ENCODE data around the gene TIMP3.

TIMP3 gene

GRCh38 chr22:32910429-32910772 is 108.9 kb downstream of the TIMP3 start:
- H3K4me2 ChIP-seq (ENCODE audit: insufficient read depth, low read length): no peak overlapping the region
- H3K4me1 ChIP-seq (ENCODE audit: insufficient read depth, low read length): no peaks in the 10 kb centered on the region
- no peak overlapping the region for H2AFZ ChIP-seq (ENCODE audit: low read depth, low read length)
- H3K36me3 ChIP-seq (ENCODE audit: insufficient read depth, low read length): no peaks in the 10 kb centered on the region
- no peaks in the 10 kb centered on the region for H3K27me3 ChIP-seq (ENCODE audit: insufficient read depth, low read length, poor library complexity)
- TF ChIP-seq CTCF (IDR thresholded peaks at IDR 0.05; ENCODE audit: borderline replicate concordance, extremely low read depth, low read length, poor library complexity, severe bottlenecking) (no peak), EZH2 (IDR thresholded peaks at IDR 0.05; ENCODE audit: borderline replicate concordance, low read depth, low read length, severe bottlenecking) (no peak)
- H3K27ac ChIP-seq (ENCODE audit: low read length): no peak overlapping the region
- H3K9me3 ChIP-seq (ENCODE audit: insufficient read depth, low read length, severe bottlenecking): no peaks in the 10 kb centered on the region
- H4K20me1 ChIP-seq (ENCODE audit: insufficient read depth, low read length): no peaks in the 10 kb centered on the region
- no peak overlapping the region for H3K9ac ChIP-seq (ENCODE audit: low read depth, low read length)
- H3K4me3 ChIP-seq (ENCODE audit: low read depth in 1 of 2, low read length in 2 of 2): no peak overlapping the region
- no peak for DNase-seq
- no peaks in the 10 kb centered on the region for H3K79me2 ChIP-seq (ENCODE audit: insufficient read depth, low read length)
- no peak for ATAC-seq (ENCODE audit: insufficient read depth, low read depth)

- TF ChIP-seq EZH2 (IDR thresholded peaks at IDR 0.05; ENCODE audit: borderline replicate concordance, low read depth, low read length, severe bottlenecking) (no peak), CTCF (IDR thresholded peaks at IDR 0.05; ENCODE audit: borderline replicate concordance, extremely low read depth, low read length, poor library complexity, severe bottlenecking) (no peak)
- no peaks in the 10 kb centered on the region for H3K27me3 ChIP-seq (ENCODE audit: insufficient read depth, low read length, poor library complexity)
- H3K4me3 ChIP-seq (ENCODE audit: low read depth in 1 of 2, low read length in 2 of 2): no peak overlapping the region
- H3K9me3 ChIP-seq (ENCODE audit: insufficient read depth, low read length, severe bottlenecking): no peaks in the 10 kb centered on the region
- no peak overlapping the region for H3K4me2 ChIP-seq (ENCODE audit: insufficient read depth, low read length)
- no peaks in the 10 kb centered on the region for H3K36me3 ChIP-seq (ENCODE audit: insufficient read depth, low read length)
- no peak overlapping the region for H2AFZ ChIP-seq (ENCODE audit: low read depth, low read length)
- DNase-seq (no peak), ATAC-seq (ENCODE audit: insufficient read depth, low read depth) (no peak)
- H3K9ac ChIP-seq (ENCODE audit: low read depth, low read length): no peak overlapping the region
- H3K79me2 ChIP-seq (ENCODE audit: insufficient read depth, low read length): no peaks in the 10 kb centered on the region
- H4K20me1 ChIP-seq (ENCODE audit: insufficient read depth, low read length): no peaks in the 10 kb centered on the region
- no peak overlapping the region for H3K27ac ChIP-seq (ENCODE audit: low read length)
- H3K4me1 ChIP-seq (ENCODE audit: insufficient read depth, low read length): no peaks in the 10 kb centered on the region
Observed at GRCh38 chr22:32911503-32911902, 110.0 kb downstream of the TIMP3 start.
